GM18867 (cell line): Measurements from ENCODE around the gene MRPL23.

Experiments
- ATAC-seq: cut with Tn5 transposase; IDR thresholded peaks from one replicate; pipeline ENCODE4 v1.9.1; 2021; ENCODE audit warnings: mild to moderate bottlenecking, moderate library complexity; ENCODE audit not compliant: unreplicated experiment

Gene MRPL23

DNA sequence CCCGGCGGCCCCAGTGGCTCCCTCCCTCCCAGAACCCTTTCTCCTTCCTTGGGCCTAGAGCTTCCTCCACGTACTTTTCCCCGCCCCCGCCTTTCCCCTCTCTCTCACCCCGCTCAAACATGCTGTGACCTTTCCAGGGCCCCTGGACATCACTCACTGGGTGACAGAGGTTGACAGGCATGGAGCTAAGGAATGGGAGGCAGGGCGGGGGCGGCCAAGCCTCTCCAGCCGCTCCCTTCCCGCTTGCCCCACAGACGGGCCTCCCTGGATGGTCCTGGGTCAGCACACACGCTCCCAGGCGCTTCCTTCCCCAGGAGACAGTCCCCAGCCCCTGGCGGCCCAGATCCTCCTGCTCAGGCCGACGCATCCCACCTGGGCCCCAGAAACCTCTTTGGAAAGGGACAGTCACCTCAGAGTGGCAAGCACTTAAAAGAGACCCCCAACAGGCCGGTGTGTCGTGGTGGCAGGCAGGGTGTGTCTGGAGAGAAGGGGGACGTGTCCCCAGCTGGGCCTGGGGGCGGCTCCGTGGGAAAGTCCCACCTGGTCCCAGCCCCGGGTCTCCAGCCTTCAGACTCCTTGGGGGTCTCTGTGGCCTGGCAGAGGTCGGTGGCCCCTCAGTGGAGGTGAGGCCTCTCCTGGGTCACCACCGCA, 41.7 kb downstream of the MRPL23 start:
- ATAC-seq = no peak

DNA sequence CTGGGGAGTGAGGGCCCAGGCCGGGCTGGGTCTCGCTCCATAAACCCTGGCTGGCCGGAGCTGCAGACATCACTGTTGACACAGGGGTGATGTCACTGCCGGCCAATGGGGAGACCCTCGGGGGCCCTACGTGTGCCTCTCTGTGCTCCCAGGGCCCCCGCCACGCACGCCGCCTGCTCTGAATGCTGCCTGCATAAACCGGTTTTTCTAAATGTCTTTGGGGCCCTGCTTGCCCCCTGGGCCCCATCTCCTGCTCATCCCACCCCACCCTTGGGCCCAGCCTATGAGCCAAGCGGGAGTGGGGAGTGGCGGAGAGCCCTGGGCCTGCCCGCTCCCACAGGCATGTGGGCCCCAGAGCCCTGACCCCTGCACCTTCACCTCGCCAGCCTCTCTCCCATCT, 42.8 kb downstream of the MRPL23 start:
- no peak for ATAC-seq

DNA sequence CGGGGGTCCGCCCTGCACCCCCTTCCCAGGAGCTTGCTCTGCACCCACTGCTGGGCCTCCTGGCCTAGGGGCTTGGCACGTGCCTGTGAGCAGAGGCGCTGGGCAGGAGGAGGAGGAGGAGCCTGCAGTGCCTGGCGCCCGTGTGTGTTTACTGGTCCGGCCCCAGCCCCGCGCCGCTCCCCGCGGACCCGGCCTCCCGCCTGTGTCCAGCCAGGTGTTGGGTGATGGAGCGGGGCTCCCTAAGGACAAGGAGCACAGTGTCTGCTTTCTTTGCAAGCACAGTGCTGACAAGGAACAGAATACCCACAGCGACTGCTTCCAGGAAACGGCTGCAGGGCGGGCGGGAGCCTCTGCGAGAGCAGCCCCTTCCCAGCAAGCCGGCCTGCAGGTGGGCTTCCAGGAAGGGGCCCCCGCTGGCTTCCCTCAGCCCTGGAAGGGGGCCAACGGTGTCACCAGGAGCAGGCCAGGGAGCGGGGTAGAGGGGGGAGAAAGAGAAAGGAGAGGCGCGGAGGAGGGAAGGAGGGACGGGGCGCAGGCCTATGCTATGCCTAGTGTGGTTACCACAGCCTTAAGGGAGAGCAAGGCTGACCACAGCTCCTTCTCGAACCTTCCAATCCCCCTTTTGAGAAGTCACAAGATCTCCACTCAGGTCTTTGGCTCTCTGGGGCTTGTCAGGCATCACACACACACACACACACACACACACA, 43.9 kb downstream of the MRPL23 start:
- ATAC-seq = no peak

DNA sequence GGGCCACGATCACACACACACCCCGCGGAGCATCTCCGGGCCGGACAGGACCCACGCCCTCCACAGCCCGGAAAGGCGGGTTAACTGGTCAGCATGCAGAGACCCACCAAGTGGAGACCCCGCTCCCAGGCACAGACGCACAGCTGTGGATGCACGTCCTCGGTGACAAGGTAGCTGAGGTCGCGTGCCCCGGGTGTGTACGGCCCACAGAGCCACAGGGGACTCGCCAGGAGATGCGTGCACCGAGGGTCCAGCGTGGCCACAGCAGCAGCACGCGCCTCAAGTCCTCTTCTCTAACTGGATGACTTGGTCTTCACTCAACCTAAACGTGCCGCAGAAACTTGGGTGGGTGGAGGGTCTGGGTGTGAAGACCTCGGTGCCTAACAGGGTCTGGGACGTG, 45.0 kb downstream of the MRPL23 start:
- no peak for ATAC-seq

DNA sequence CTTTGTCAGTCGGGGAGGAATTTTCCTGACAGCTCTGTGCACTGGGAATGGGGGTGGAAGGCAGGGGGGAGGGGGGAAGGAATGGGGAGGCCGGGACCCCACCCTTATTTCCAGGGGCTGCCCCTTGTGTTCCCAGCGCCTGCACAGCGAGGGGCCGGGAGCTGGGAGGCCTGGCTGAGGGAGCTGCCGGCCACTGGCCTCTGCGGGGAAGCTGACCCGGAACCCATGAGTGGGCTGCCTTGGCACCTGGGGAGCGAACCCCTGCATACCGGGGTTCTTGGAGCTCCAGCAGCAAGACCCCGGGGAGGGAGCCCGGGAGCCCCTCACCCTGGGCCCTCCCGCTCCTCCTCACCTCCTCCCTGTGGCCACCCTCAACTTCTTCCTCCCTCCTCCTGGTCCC, 47.0 kb downstream of the MRPL23 start:
- no peak for ATAC-seq

DNA sequence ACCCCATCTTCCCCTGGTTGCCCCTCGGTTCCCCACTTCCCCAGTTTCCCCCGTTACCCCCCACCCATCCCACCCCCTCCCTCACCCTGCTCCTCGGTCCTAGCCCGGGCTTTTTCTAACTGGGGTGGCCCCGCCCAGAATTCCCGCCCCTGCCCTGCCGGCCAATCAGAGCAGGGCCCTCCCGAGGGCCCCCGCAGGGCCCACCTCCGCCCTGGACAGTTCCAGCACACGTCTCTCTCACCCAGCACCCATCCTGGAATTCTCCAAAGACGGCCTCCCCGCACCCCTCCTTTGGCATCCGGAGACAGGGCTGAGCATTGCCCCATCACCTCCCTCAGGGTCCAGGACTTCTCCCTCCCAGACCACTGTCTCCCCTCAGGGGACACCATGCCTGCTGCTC, 50.6 kb downstream of the MRPL23 start, which contains the start of gene H19:
H19 (minus strand) TSS at position 88 of the 400 bp plus-strand sequence.
- no peak for ATAC-seq

DNA sequence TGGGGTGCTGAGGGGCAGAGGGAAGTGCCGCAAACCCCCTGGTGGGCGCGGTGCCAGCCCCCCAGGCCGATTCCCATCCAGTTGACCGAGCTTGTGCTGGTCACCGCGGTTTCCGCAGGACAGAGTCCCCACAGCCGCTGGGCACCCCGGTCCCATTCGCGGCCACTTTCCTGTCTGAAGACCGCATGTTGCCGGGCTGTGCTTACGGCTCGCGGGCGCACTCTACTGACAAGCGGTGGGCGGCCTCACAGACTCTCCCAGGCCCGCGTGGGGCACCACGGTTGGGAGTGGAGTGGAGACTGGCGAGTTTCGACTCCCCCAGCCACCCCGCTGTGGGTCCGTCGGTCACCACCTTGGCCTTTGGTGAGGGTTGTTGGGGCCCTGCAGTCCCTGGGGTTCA, 51.2 kb downstream of the MRPL23 start:
- ATAC-seq = no peak

DNA sequence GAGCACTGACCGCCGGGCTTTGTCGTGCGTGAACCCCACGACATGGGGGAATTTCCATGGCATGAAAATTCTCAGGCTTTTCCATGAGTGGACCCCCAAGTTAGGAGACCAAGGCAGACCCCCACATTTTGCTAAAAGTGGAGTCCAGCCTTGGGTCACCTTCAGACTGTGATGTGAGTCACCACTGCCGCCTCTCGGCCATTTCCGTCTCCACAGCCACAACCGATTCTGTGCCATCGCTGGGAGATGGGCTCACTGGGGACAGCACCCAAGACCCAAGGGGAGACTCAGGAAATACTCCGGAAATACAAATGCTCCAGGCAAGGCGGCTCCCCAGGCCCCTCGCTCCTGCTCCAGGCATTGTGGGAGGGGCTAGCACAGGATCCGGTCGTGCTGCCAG, 51.7 kb downstream of the MRPL23 start:
- ATAC-seq = no peak

DNA sequence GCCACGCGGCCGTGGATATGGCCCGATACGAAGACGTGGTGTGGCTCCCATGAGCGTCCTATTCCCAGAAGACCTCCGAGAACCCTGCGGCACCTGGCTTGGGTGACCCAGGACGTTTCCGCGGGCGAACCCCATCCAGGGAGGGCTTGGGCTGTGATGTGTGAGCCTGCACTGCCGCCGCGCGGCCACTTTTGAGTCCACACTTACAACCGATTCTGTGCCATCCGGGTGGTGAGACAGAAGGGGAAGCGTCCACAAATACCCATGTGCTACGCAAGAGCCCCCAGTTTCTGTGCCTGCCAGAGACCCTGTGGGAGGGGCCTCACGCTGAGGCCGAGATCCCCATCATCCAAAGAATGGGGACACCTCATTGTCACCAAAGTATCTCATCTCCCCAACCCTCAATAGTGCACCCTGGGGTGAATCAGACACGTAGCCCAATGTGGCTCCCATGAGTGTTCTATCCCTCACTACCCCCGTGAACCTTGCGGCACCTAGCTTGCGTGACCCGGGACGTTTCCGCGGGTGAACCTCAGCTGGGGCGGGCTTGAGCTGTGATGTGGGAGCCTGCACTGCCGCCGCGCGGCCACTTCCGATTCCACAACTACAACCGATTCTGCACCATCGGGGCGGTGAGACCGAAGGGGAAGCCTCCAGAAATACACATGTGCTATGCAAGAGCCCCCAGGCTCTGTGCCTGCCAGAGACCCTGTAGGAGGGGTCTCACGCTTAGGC, 55.1 kb downstream of the MRPL23 start:
- ATAC-seq = no peak

DNA sequence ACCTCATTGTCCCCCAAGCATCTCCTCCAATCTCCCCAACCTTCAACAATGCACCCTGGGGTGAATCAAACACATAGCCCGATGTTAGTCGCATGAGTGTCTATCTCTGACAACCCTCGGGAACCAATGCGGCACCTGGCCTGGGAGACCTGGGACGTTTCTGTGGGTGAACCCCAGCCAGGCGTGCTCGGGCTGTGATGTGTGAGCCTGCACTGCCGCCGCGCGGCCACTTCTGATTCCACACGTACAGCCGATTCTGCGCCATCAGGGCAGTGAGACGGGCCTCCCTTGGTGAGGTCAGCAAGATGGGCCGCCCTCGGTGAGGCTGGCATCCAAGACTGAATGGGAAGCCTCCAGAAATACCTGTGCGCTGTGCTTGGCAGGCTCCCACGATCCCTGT, 55.7 kb downstream of the MRPL23 start:
- ATAC-seq = no peak

DNA sequence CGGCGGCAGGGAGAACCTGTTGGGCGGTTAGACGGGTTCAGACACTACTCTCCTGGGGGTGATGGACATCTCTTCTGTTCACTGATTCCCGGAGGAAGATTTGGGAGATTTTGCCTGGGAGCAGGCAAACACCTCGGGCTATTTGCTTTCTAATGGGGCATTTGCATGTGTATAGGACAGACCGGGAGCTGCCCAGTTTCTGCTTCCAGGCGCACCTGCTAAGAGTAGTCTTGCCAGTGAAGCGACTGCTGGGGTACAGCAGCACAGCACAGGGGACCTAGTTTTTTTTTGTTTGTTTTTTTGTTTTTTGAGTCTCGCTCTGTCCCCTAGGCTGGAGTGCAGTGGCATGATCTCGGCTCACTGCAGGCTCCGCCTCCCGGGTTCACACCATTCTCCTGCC, 57.3 kb downstream of the MRPL23 start:
- no peak for ATAC-seq
